ENCODE data around the gene LPCAT2. TPM values are rescaled to one million over a fixed set of nuclear protein-coding genes. Genes with fewer than 3 reads are reported as not detected.

The LPCAT2 gene
- total RNA-seq, 1 donor from 2014 or later, result 18.9 TPM

DNA sequence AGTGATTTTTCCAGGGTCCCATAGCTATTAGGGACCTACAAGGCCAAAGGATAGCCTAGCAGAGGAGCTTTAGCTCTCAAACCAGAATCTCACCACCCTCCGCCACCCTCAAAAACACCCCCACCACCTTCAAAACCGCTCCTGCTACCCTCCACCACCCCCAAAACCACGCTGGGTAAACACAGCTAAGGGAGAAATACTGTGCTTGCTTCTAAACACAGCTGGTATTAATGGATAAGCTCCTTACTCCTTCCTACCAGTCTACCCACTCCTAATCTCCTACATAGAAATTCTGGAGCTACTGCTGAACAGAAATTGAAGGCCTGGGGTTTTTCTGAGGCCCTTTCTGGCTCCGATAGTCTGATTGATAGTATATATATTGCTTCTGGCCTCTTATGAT is 2.2 kb upstream of the LPCAT2 start:
- Mint-ChIP-seq H3K4me3 (no peak overlapping the region), H3K9me3 (peaks cover under 1% of the 10 kb centered on the region), H3K4me1 (ENCODE audit: unreplicated experiment) (peaks cover 6% of the 10 kb centered on the region), H3K27me3 (peaks cover 4% of the 10 kb centered on the region), H3K36me3 (peaks cover 7% of the 10 kb centered on the region), H3K27ac (no peak overlapping the region)
- DNase-seq (ENCODE audit: extremely low spot score, unreplicated experiment), result no peak
- TF ChIP-seq, protein P1, sequence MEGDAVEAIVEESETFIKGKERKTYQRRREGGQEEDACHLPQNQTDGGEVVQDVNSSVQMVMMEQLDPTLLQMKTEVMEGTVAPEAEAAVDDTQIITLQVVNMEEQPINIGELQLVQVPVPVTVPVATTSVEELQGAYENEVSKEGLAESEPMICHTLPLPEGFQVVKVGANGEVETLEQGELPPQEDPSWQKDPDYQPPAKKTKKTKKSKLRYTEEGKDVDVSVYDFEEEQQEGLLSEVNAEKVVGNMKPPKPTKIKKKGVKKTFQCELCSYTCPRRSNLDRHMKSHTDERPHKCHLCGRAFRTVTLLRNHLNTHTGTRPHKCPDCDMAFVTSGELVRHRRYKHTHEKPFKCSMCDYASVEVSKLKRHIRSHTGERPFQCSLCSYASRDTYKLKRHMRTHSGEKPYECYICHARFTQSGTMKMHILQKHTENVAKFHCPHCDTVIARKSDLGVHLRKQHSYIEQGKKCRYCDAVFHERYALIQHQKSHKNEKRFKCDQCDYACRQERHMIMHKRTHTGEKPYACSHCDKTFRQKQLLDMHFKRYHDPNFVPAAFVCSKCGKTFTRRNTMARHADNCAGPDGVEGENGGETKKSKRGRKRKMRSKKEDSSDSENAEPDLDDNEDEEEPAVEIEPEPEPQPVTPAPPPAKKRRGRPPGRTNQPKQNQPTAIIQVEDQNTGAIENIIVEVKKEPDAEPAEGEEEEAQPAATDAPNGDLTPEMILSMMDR (conservative IDR thresholded peaks at IDR 0.05), result no peak

DNA sequence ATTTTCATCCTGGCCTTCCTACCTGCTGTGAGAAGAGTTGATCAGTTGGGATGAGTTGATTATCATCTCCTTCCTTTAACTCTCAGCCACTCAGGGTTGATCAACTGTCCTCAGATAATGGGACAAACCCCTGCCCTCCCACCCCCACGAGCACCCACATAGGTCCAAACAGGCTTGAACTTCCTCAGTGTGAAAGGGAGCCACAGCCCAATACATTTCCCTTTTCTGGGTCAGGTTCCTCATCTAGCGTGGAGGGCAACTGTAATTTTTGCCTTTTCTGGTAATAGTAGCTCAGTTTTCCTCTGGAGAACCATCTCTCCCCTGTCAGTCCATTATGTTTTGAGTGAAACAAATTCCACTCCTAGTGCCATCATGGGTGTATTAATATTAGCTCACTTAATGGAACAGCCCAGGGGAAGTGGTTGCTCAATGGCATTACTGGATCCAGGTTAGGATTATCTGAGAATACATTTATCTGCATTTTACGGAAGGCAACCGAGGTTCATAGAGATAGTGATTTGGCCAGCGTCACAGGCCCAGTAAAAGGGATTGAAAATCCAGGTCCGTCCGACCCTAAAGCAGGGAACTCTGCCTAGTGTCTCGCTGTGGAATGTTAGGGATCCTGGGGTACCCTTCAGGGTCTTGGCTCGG is 476 bp upstream of the LPCAT2 start:
- Mint-ChIP-seq H3K9me3 (peaks cover 17% of the 10 kb centered on the region), H3K4me3 (peak overlapping the region; percentile 88), H3K27ac (no peak overlapping the region)

DNA sequence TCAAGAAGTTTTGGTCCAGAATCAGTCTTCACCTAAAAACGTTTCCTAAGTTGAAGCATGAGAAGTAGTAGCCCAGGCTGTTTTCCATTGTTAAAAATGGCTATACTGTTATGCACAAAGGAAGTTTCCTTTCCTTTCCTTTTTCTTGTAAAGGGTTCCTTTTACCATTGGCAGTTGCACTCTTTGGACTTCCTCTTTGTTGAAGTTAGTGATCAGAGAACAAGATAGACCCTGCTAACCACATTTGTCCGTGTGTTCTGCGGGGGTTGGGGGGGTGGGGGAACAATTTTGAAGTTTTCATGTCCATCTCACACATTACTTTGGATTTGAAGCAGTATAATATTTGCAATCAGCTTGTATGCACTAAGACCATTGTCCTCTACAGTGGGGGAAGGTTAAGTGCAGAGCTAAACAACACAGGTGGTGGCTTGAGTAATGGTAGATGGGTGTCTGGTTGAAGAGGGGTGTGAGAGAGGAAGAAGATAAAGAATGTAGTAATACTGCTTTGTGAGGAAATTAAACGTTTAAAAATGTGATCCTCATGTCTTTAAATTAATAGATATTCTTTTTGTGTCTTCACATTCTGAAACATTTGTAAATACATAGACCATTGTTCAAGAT is 1.4 kb downstream of the LPCAT2 start:
- H3K9me3 Mint-ChIP-seq, result peaks cover 17% of the 10 kb centered on the region
- H3K27me3 Mint-ChIP-seq, result peaks cover 4% of the 10 kb centered on the region
- DNase-seq (ENCODE audit: extremely low spot score, unreplicated experiment), result no peak
- peak overlapping the region; percentile 88 for H3K4me3 Mint-ChIP-seq
- peaks cover 15% of the 10 kb centered on the region for H3K36me3 Mint-ChIP-seq
- no peak overlapping the region for H3K27ac Mint-ChIP-seq
- TF ChIP-seq, protein P1 (conservative IDR thresholded peaks at IDR 0.05), result no peak
- peaks cover 6% of the 10 kb centered on the region for H3K4me1 Mint-ChIP-seq (ENCODE audit: unreplicated experiment)

More for the DNA sequence above, 476 bp upstream of the LPCAT2 start:
- H3K36me3 Mint-ChIP-seq, result peaks cover 15% of the 10 kb centered on the region
- peaks cover 6% of the 10 kb centered on the region for H3K4me1 Mint-ChIP-seq (ENCODE audit: unreplicated experiment)
- DNase-seq (ENCODE audit: extremely low spot score, unreplicated experiment), result no peak
- TF ChIP-seq, protein P1 (conservative IDR thresholded peaks at IDR 0.05), result no peak
- H3K27me3 Mint-ChIP-seq, result peaks cover 4% of the 10 kb centered on the region

DNA sequence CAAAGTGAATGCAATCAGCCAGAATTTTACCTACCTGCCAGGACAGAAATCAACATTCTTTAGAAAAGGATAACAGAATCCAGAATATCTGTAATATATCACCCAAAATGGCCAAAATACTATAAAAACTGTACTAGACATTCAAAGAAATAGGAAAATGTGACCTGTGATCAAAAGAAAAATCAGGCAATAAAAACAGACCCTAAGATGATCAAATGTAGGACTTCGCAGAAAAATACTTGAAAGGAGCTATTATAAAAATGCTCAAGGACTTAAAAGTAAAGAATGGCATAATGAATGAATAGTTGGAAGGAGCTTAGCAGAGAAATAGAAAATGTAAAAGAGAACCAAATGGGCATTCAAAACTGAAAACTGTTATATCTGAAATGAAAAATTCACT is 4.1 kb downstream of the LPCAT2 start:
- peaks cover 4% of the 10 kb centered on the region for H3K27me3 Mint-ChIP-seq
- TF ChIP-seq, protein P1 (conservative IDR thresholded peaks at IDR 0.05), result no peak
- H3K36me3 Mint-ChIP-seq, result peaks cover 10% of the 10 kb centered on the region
- H3K4me3 Mint-ChIP-seq, result no peak overlapping the region
- no peak for DNase-seq (ENCODE audit: extremely low spot score, unreplicated experiment)
- no peak overlapping the region for H3K27ac Mint-ChIP-seq
- peaks cover 6% of the 10 kb centered on the region for H3K4me1 Mint-ChIP-seq (ENCODE audit: unreplicated experiment)
- H3K9me3 Mint-ChIP-seq, result peaks cover 17% of the 10 kb centered on the region

DNA sequence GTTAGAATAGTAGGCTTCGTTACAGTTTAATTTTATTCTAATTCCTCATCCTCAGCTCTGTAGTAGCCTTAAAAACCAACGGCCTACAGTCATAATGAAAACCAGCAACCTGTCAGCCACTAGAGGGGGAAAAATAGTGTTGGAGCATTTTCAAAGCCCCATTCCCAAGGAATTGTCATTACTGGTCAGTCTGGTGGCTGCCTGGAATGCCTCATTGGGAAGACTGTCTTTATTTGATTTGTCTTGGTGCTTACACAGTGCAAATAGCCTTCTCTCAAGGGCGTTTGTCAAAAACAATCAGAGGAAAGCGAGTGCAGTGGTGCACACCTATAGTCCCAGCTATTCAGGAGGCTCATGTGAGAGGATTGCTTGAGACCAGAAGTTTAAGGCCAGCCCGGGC is 4.7 kb downstream of the LPCAT2 start:
- no peak for DNase-seq (ENCODE audit: extremely low spot score, unreplicated experiment)
- Mint-ChIP-seq H3K36me3 (peaks cover 10% of the 10 kb centered on the region), H3K4me3 (no peak overlapping the region), H3K9me3 (peaks cover 21% of the 10 kb centered on the region), H3K4me1 (ENCODE audit: unreplicated experiment) (peaks cover 6% of the 10 kb centered on the region), H3K27me3 (peaks cover 4% of the 10 kb centered on the region), H3K27ac (no peak overlapping the region)
- TF ChIP-seq, protein P1 (conservative IDR thresholded peaks at IDR 0.05), result no peak

Measured in type B pancreatic cell (in vitro differentiated cells).